ENCODE measurements around the gene RET.
"Not testable (repeated sequence)": the region's sequence is repeated elsewhere in the genome, so short reads cannot be mapped to it uniquely, and the experiment has no call there.

Gene RET

GRCh38 chr10:43138021-43138756 lies 61.3 kb downstream of the RET start, which contains the start of gene CSGALNACT2:
TSS of gene CSGALNACT2 (plus strand) at chr10:43138445. CDS start at chr10:43155150, 16,705 bp downstream.
- peak; percentile 87 for DNase-seq

DNA sequence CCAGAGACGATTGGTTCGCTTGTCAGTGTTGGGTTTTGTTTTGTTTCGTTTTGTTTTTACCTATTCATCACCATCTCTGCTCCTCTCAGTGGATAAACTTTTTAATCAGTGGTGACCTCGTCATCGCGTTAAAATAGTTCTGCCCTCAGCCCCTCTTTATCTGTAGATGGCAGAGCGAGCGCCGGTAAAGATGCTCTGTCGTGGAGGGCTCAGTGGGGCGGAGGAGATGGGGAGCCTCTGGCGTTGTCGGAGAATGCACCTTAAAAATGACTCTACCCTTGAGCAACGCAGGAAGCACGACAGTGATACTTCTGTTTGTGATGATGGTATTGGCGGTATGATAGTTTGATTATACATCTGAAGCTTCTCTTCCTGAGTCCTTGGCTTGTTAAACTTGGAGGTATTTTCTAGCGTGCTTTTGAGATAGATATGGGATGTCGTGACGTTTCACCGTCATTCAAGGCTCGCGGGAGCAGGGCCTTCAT lies 61.9 kb downstream of the RET start:
- DNase-seq, result peak; percentile 57

DNA sequence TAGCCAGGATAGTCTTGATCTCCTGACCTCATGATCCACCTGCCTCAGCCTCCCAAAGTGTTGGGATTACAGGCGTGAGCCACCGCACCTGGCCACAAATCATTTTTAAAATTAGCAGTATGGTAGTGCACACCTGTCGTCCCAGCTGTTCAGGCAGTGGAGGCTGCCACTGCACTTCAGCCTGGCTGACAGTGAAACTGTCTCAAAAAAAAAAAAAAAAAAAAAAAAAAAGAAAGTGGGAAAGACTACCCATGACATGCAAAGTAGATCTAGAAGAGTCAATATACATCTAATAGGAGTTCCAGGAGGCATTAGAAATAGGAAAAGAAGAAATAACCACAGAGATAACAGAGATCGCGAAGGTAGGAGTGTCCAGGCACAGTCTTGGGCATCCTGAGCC lies 64.6 kb downstream of the RET start:
- peak; percentile 47 for DNase-seq

GRCh38 chr10:43145311-43145710 lies 68.4 kb downstream of the RET start:
- DNase-seq, result no peak

- not testable (repeated sequence) for DNase-seq
Observed at GRCh38 chr10:43145936-43146335, 69.1 kb downstream of the RET start.

DNA sequence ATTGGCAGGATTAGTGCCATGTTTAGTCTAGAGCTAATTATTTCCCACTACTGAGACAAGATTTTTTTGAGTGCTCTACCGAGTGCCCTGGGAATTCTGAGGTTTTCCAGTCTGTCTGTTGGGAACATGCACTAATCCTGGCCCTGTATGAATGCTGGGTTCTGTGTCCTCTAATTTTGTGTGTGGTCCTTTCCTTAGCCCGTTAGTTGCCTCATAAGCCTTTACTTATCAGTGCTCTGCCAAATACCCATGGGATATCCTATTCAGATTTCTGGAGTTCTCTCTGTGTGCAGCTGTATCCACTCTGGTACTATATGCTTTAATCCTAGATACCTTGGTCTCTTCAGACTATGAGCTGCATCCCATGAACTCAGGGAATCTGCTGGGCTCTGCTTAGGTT lies 74.5 kb downstream of the RET start:
- DNase-seq, result no peak

- no peak for DNase-seq
Observed at GRCh38 chr10:43153901-43154300, 77.0 kb downstream of the RET start.

GRCh38 chr10:43155221-43155620 lies 78.4 kb downstream of the RET start:
- no peak for DNase-seq

GRCh38 chr10:43155741-43156140 lies 78.9 kb downstream of the RET start:
- DNase-seq, result no peak

DNA sequence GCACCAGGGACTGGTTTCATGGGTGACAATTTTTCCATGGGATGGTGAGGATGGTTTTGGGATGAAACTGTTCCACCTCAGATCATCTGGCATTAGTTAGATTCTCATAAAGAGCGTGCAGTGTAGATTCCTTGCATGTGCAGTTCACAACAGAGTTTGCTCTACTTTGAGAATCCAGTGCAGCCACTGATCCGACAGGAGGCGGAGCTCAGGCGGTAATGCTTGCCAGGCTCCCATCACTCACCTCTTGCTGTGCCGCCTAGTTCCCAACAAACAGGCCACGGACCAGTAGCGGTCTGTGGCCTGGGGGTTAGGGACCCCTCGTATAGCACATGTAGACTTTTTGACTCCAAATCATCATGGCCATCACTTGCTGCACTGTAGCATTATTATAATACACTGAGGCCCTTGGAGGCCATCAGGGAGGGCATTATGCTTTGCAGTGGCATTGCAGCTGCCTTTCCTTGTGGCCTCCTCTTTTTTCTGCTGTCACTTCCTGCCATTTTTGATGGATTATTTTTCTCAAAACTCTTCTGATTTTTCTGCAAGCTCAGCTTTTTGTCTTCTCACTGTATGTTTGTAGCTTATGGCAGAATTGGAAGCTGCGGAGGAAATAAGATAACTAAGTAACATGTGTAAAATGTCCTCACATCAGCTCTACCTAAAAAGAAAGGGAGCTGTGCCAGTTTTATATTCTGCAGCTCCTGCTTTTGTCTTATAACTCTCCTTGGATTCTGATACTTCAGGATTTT lies 79.9 kb downstream of the RET start:
- DNase-seq, result no peak

- DNase-seq, result no peak
Observed at GRCh38 chr10:43158636-43159035, 81.8 kb downstream of the RET start.

GRCh38 chr10:43160046-43160920 lies 83.4 kb downstream of the RET start:
- no peak for DNase-seq

DNA sequence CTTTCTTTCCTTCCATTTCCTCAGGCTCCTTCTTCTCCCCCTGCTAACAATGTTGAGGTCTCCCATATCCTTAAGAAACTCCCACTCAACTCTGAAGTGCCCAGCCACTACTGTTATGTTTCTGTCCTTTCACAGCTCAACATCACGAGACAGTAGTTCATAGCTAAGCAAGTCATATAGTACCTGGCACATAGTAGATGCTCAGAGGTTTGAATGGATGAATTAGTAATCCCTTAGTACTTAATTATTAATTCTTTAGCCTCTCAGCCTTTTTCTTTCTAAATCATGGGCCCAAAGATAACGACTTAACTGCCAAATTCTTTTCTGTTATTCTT lies 84.0 kb downstream of the RET start:
- DNase-seq, result no peak

DNA sequence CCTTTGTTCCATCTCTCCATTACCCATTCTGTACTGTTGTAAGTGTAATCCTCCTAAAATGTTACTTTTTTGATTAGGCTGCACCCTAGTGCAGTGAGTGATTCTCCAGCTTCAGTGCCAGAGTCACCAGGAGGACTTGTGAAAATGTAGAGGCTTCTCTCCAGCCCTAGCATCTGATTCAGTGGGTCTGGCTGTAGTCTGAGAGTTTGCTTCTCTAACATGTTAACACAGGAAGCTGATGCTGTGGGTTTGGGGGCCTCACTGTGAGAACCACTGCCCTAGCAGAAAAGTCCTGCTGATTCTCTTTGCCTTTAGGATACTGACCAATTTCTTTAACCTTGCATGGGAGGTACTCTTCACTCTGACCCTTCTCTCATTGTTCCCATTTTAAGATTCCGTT lies 85.7 kb downstream of the RET start:
- no peak for DNase-seq

DNA sequence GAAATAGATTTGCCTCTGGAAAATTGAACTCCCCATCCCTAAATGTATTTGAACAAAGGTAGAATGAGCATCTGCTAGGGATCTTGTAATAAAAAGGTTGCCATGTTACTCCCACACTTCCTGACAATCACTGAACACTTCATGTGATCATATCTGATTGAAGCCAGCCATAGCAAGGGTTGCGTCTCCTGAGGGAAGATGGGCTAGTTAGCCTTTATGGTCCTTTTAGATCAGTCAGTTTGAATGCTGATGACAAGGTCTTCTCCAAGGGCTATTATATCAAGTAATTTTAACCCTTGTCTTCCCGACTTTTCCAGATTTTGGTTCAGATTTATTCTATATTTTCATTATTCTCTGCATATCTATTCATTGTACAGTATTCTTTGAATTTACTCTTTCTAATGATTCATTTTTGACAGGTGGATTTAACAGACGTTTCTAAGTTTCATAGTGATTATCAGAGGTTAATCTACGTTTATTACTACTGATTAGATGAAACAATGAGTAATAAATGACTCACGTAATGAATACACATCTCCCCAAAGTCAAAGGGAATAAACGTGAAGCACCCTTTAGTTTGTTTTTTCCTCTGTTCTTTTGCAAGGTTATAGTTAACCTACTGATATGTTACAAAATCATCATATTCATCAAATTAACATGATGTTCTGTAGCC lies 89.5 kb downstream of the RET start:
- DNase-seq, result no peak

GRCh38 chr10:43166880-43167497 lies 90.1 kb downstream of the RET start:
- DNase-seq, result peak; percentile 20

DNA sequence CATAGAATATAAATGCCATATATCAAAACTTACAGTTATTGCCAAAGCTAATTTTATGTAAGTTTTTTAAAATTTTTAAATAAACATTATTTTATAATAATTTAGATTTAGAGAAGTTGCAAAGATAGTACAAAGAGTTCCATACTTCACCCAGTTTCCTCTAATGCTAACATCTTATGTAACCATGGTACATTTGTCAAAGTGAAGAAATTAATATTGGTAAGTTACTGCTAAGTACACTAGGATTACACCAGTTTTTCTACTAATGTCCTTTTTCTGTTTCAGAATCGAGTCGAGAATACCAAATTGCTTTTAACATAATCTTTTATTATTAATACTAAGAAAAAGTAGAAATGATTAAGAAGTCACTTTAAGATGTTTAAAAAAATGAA lies 90.6 kb downstream of the RET start:
- no peak for DNase-seq

DNA sequence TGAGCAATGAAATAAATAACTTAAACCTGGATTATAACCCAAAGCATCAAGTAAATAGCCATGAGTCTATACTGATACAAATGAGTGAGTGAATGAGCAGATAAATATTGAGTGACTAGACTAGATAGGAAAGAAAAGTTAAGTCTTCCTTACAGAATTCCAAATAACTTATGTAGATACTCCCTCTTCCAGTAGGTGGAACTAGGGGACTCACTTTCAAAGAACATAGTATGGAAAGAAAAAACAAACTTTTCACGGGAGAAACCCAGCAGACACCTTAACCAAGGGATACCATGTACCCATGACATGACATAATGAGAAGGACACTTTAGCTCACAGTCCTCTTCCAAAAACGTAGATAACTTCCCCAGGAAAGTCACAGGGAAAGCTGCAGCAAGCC lies 93.6 kb downstream of the RET start:
- no peak for DNase-seq

DNA sequence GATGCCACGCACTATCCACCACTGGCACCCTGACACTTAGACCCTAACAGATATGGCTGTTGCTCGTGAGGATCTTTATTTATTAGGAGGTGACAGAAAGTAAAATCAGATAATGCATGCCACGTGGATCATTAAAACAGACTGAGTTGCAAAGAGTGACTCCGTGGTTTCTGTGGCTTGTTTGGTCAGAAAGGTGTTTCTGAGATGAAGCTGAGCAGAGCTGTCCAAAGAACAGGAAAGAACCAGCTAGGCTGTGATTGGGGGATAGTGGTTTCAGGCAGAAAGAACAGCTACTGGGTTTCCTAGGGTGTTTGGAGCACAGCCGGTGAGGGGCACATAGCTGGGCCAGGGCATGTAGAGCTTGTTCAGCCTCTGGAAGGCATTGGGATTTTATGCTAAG lies 95.8 kb downstream of the RET start:
- DNase-seq, result no peak

- DNase-seq, result no peak
Observed at GRCh38 chr10:43173120-43173519, 96.3 kb downstream of the RET start.

DNA sequence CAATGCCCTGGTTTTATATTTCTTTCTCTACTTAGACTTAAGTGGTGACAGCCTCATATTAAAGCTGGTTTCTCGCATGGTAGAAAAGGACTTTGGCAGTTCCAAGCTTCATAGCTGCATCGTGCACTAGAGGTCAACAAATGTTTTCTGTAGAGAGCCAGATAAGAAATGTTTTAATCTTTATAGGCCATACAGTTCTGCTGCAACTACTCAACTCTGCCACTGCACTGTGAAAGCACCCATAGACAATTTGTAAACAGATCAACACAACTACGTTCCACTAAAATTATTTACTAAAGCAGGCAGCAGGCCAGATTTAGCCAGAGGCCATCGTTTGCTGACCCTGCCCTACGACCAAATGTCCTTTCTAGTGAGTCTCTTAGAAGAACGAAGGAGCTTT lies 98.1 kb downstream of the RET start:
- no peak for DNase-seq

DNA sequence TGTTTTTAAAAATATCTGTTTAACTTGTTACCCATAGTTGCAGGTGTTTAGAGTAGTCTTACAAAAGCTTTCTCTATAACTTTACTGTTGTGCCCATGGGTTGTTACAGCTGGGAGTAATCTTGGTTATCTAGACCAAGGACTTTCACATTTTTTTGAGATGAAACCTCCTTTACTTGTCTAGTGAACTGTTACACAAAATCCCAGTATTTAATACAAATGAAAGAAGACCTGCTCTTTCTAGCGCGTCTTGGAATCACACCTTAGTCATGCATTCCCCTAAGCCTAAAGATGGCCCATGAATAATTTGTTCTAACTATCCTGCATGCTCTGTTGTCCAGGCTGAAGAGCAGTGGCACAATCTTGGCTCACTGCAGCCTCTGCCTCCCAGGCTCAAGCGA lies 99.4 kb downstream of the RET start:
- no peak for DNase-seq
